ENCODE results near the gene SYNPO. TPM values are rescaled to one million over a fixed set of nuclear protein-coding genes. Genes with fewer than 3 reads are reported as not detected.

The SYNPO gene
- polyA plus RNA-seq, 2 of the 4 experiments (the other 2 are of a cell fraction), result 13.7 to 33.9 TPM

GRCh38 chr5:150665044-150665443, 24.6 kb downstream of the SYNPO start:
- no peak overlapping the region for H3K4me3 ChIP-seq
- ATAC-seq (no peak), DNase-seq (ENCODE audit: low read depth in 1 of 2, low spot score in 1 of 2) (no peak), FAIRE-seq (no peak)
- no peaks in the 10 kb centered on the region for H3K9me3 ChIP-seq
- WGBS (ENCODE audit: missing lambda C conversion rate), result 54% methylated on average over 12 of the region's 12 CpGs
- TF ChIP-seq CHD2 (IDR thresholded peaks at IDR 0.05; ENCODE audit: low read length, partially characterized antibody) (no peak), HOXB13 (CRISPR knock-in tag; IDR thresholded peaks at IDR 0.05; ENCODE audit: low read depth) (no peak), ZC3H11A (IDR thresholded peaks at IDR 0.05) (no peak), POLR2A (IDR thresholded peaks at IDR 0.05; ENCODE audit: low read length) (no peak), EP300 (IDR thresholded peaks at IDR 0.05) (no peak), ATOH8 (CRISPR knock-in tag; IDR thresholded peaks at IDR 0.05; ENCODE audit: low read depth) (no peak), PBX3 (IDR thresholded peaks at IDR 0.05) (no peak), RNF2 (IDR thresholded peaks at IDR 0.05; ENCODE audit: borderline replicate concordance, low read depth) (no peak), FOXS1 (CRISPR knock-in tag; IDR thresholded peaks at IDR 0.05) (no peak), HOXA7 (CRISPR knock-in tag; IDR thresholded peaks at IDR 0.05) (no peak), E2F6 (IDR thresholded peaks at IDR 0.05; ENCODE audit: borderline replicate concordance, low read depth) (no peak), CEBPB (IDR thresholded peaks at IDR 0.05) (no peak)
- POLR2A ChIA-PET, result no interaction called here
- CTCF ChIA-PET, result no interaction called here
- H3K27ac ChIP-seq, result no peak overlapping the region
- H3K4me1 ChIP-seq, result no peaks in the 10 kb centered on the region
- H3K4me2 ChIP-seq, result no peak overlapping the region

GRCh38 chr5:150670275-150670947, 30.0 kb downstream of the SYNPO start:
- H3K27ac ChIP-seq, result no peak overlapping the region
- no peaks in the 10 kb centered on the region for H3K9me3 ChIP-seq
- H3K4me1 ChIP-seq, result 0 out of 3 replicates have a peak, but pooled peaks cover 5% of the 10 kb centered on the region
- no peak for FAIRE-seq
- 79% methylated on average over 14 of the region's 14 CpGs for WGBS (ENCODE audit: missing lambda C conversion rate)
- H3K4me3 ChIP-seq, result no peak overlapping the region
- TF ChIP-seq RAD21 (conservative IDR thresholded peaks at IDR 0.05 in 1 of 2, IDR thresholded peaks at IDR 0.05 in 1 of 2) (no peak), SREBF2 (IDR thresholded peaks at IDR 0.05) (no peak), NR3C1 (IDR thresholded peaks at IDR 0.05) (no peak), HOXA7 (CRISPR knock-in tag; IDR thresholded peaks at IDR 0.05) (no peak), CHD2 (IDR thresholded peaks at IDR 0.05; ENCODE audit: low read length, partially characterized antibody) (no peak), EHMT2 (IDR thresholded peaks at IDR 0.05; ENCODE audit: low read depth) (no peak), HDAC2 (IDR thresholded peaks at IDR 0.05) (no peak), CTCF (IDR thresholded peaks at IDR 0.05) (no peak), HOXB5 (CRISPR knock-in tag; IDR thresholded peaks at IDR 0.05) (no peak), PHF8 (IDR thresholded peaks at IDR 0.05; ENCODE audit: borderline replicate concordance, low read depth) (no peak), KDM1A (IDR thresholded peaks at IDR 0.05; ENCODE audit: low read depth) (no peak), ATOH8 (CRISPR knock-in tag; IDR thresholded peaks at IDR 0.05; ENCODE audit: low read depth) (no peak)
- H3K4me2 ChIP-seq, result no peak overlapping the region
- ATAC-seq, result no peak
- no peak for DNase-seq (ENCODE audit: low read depth in 1 of 2, low spot score in 1 of 2)
- POLR2A ChIA-PET, result no interaction called here
- CTCF ChIA-PET, result interaction anchor here (1.1 to 6.6 kb wide), 5 partner anchors 9 to 146 kb away, joined by 3 to 30 read pairs (median 4); partner anchors contain the start of gene MYOZ3
